BJ (cell line): ENCODE measurements around the gene CLEC2A. TPM values are rescaled to one million over a fixed set of nuclear protein-coding genes. Genes with fewer than 3 reads are reported as not detected.
"Not testable (repeated sequence)": the region's sequence is repeated elsewhere in the genome, so short reads cannot be mapped to it uniquely, and the experiment has no call there.

ENCODE experiments used
- CTCF ChIA-PET: fragments of 350-600 bp; formaldehyde crosslinking; extraction: SDS; loops from one replicate; lab custom pipeline; 2021; ENCODE audit warnings: antibody characterized with exemption, inconsistent platforms; lab: Yijun Ruan, JAX
- POLR2A ChIA-PET: fragments of 300-600 bp; sonication (Branson Sonifier 250); formaldehyde crosslinking; extraction: SDS; loops from one replicate; lab custom pipeline; 2021; ENCODE audit warnings: antibody characterized with exemption; lab: Charles Lee
- DNase-seq: peaks from one replicate; pipeline ENCODE4 v3.0.0-alpha.2; 2011; ENCODE audit warnings: low read depth
- H3K27me3 ChIP-seq: 2 replicates; pipeline ENCODE4 v1.6.0; 2011; ENCODE audit warnings: low read length; ENCODE audit not compliant: control insufficient read depth, insufficient read depth
- H3K36me3 ChIP-seq: 2 replicates; pipeline ENCODE4 v1.5.1; 2011; ENCODE audit warnings: low read length; ENCODE audit not compliant: control insufficient read depth, insufficient read depth
- H3K4me3 ChIP-seq: 2 replicates; pipeline ENCODE4 v1.5.1; 2011; ENCODE audit warnings: low read depth, mild to moderate bottlenecking, control low read depth, low read length
- CTCF ChIP-seq: IDR thresholded peaks from 2 replicates; pipeline ENCODE4 v1.5.1; 2011; ENCODE audit warnings: low read depth, mild to moderate bottlenecking, control low read depth, inconsistent platforms, low read length, moderate library complexity; ENCODE audit not compliant: insufficient read depth
- polyA plus RNA-seq: library from polyadenylated mRNA; depleted of rRNA; stranded (reverse); fragments of >200 nt; gene quantifications from 2 replicates; pipeline ENCODE4 v1.2.3, GENCODE V29; 2011

Gene CLEC2A
- polyA plus RNA-seq, 1 experiment: not detected

GRCh38 chr12:9960590-9960989 lies 28.4 kb upstream of the CLEC2A start:
- POLR2A ChIA-PET: no interaction called here
- Histone ChIP-seq H3K27me3 (no peaks in the 10 kb centered on the region), H3K36me3 (no peaks in the 10 kb centered on the region), H3K4me3 (no peak overlapping the region)
- DNase-seq: no peak
- TF ChIP-seq CTCF: no peak
- CTCF ChIA-PET: interaction anchor here (0.8 kb wide), 1 partner anchor 48 kb away, joined by 3 read pairs; no protein-coding TSS in a partner anchor

GRCh38 chr12:9957834-9958233 lies 25.7 kb upstream of the CLEC2A start:
- ChIA-PET CTCF (no interaction called here), POLR2A (no interaction called here)
- TF ChIP-seq CTCF: no peak
- H3K27me3 ChIP-seq: no peaks in the 10 kb centered on the region
- no peak overlapping the region for H3K4me3 ChIP-seq
- H3K36me3 ChIP-seq: no peaks in the 10 kb centered on the region
- DNase-seq: no peak

GRCh38 chr12:9952954-9953729 lies 21.0 kb upstream of the CLEC2A start:
- CTCF ChIA-PET, H3K36me3 ChIP-seq, POLR2A ChIA-PET: not testable (repeated sequence)

GRCh38 chr12:9951026-9951675 lies 19.0 kb upstream of the CLEC2A start:
- POLR2A ChIA-PET: no interaction called here

More at GRCh38 chr12:9952954-9953729, 21.0 kb upstream of the CLEC2A start:
- not testable (repeated sequence) for H3K4me3 ChIP-seq, H3K27me3 ChIP-seq, DNase-seq

GRCh38 chr12:9948606-9949296 lies 16.6 kb upstream of the CLEC2A start:
- Histone ChIP-seq H3K4me3 (no peak overlapping the region), H3K36me3 (no peaks in the 10 kb centered on the region), H3K27me3 (peaks cover 1% of the 10 kb centered on the region; the same call in 1 of the 2 replicates)
- CTCF ChIA-PET: no interaction called here
- TF ChIP-seq CTCF: no peak
- POLR2A ChIA-PET: no interaction called here
- DNase-seq: no peak

More at GRCh38 chr12:9951026-9951675, 19.0 kb upstream of the CLEC2A start:
- no peaks in the 10 kb centered on the region for H3K36me3 ChIP-seq
- H3K4me3 ChIP-seq: no peak overlapping the region
- no peak for DNase-seq
- TF ChIP-seq CTCF: no peak
- CTCF ChIA-PET: no interaction called here
- no peaks in the 10 kb centered on the region; the same call in 1 of the 2 replicates for H3K27me3 ChIP-seq
